GM18505 (cell line): ENCODE data around the gene KPNB1.
"Not testable (repeated sequence)": the region's sequence is repeated elsewhere in the genome, so short reads cannot be mapped to it uniquely, and the experiment has no call there.

ENCODE experiments used
- ATAC-seq: cut with Tn5 transposase; IDR thresholded peaks from one replicate; pipeline ENCODE4 v1.9.1; 2021; ENCODE audit not compliant: unreplicated experiment
- POLR2A ChIP-seq: IDR thresholded peaks from 4 replicates; pipeline ENCODE4 v1.6.1; 2011; ENCODE audit warnings: borderline replicate concordance; ENCODE audit not compliant: insufficient read depth, insufficient read length; ENCODE audit errors: extremely low read depth

The KPNB1 gene

DNA sequence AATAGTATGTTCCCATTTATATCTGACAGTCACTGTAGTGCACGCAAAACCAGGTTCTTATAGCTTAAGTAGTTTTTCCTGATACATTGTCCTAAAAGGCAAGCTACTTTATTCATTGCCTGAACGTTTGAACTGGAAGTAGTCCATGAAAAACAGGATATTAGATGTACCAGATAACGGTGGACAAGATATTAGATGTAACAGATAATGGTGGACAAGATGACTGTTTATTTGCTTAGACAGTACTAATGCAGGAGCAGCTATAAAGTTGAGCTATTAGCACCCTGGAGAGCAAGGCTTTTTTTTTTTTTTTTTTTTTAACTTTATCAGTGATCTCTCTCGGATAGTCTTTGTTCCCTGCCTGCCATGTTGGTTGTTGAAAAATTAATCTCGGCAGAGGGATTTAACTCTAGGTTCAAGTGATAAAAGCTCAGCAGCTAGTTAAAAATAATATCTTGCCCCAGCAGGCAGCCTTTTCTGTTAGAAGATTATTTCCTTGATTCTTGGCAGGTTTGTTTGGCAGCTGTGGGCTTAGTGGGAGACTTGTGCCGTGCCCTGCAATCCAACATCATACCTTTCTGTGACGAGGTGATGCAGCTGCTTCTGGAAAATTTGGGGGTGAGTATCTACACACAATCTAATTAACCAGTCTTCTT is 26.9 kb downstream of the KPNB1 start:
- TF ChIP-seq POLR2A, result no peak
- ATAC-seq, result no peak

DNA sequence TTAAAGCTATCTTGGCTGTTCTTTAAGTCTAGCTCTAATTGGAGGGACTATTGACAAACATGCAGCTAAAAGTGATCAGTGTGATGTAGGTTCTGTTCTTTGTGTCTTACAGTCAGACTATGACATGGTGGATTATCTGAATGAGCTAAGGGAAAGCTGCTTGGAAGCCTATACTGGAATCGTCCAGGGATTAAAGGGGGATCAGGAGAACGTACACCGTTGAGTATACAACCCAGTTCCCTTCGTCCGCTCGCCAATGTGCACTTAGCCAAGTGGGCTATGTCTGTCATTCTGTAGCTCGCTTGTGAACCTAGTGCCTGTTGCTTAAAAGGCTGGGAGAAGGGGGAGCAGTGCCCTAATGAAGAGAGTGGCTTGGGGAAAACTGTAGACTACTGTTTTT is 28.5 kb downstream of the KPNB1 start:
- no peak for TF ChIP-seq POLR2A
- ATAC-seq, result no peak

GRCh38 chr17:47682138-47682537 is 32.4 kb downstream of the KPNB1 start:
- TF ChIP-seq POLR2A, result no peak
- ATAC-seq, result no peak

DNA sequence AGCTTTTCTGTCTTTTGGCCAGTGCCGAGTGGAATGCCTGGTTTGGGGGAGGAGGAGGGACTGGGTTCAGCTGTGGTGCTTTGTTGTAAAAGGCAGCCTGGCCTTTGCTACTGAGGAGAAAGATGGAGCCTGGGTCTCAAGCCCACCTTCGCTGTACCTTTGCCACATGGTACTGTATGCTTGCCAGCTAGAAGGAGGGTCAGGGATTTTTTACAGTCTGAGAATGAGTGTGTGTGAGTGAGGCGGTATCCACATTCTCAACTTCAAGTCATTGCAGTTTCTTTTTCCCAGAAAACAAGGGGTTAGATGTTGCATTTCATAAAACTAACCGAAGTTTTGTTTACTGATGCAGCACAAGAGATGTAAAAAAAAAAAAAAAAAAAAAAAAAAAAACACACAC is 33.0 kb downstream of the KPNB1 start:
- ATAC-seq, result not testable (repeated sequence)

- ATAC-seq, result no peak
- no peak for TF ChIP-seq POLR2A
These were observed 34.3 kb downstream of the KPNB1 start for GRCh38 chr17:47684025-47684424.

DNA sequence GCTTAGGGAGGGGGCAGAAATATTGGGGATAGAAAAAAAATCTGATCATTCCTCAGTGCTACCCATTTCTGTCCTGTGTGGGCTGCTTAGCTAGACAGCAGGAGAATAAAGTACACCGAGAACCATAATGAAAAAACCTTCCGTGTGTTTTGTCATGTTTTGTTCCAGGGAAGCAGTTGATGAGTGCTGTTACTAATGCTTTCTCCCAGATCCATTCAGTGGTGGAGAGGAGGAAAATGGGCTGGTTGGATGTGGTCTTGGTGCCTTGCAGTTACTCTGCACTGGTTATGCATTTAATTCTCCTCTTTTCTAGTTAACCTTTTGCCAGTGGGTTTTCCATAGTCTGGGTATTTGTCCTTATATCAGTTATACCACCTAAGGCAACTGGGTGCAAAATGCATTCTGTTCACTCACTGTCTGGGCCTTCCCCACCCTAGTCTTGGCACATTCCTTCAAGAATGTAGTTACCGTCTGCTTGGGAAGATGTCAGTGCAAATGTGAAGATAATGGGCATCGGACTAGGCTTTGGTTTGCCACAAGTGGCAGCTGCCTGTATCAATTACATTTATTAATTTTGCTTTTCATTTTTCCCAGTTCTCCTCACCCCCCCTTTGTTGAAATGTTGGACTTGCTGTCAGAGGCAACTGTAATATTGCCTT is 34.9 kb downstream of the KPNB1 start:
- peak; percentile 16 for TF ChIP-seq POLR2A
- ATAC-seq, result no peak

DNA sequence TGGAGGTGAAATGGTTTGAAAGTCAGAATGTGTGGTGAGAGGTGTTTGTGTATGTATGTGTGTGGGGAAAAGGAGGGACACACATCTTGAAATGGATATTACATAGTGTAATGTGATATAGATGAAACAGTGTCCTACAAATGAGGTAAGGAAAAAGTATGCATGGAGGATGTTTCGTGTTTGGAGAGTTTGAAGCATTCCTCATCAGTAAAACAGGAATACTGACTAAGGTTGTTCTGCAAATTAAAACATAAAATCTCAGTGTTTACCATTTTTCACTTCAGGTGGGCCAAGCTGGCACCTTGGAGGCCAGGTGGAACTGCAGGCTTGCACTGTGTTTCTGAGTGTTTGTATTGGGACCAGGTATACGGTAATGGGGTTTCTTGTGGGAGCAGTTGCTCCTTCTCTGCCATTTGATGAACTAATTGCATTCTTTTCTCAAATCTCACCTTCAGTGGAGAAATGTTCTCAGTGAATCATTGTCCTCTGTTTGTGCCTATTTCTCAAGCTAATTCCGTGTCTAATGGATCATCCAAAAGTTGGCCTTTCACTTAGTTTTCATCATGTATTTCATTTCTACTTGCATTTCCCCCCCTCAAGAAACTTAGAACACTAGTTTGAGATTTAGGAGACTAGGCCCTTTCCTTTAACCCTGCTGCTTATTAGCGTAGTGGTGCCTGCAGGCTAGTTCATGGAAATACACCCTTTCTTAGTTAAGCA is 36.0 kb downstream of the KPNB1 start:
- no peak for TF ChIP-seq POLR2A
- ATAC-seq, result no peak

DNA sequence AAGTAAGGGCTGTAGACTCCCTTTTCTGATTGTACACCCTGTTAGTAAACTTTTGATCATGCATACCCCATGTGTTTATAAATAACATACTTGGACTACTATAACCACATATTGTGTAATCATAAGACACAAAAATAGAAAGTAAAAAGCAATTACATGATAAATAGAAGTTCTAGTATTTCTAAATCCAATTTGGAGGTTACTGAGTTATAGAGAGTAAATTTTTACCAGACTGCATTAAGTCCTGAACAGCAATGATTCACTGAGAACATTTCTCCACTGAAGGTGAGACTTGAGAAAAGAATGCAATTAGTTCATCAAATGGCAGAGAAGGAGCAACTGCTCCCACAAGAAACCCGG is 36.5 kb downstream of the KPNB1 start:
- TF ChIP-seq POLR2A, result no peak
- no peak for ATAC-seq

DNA sequence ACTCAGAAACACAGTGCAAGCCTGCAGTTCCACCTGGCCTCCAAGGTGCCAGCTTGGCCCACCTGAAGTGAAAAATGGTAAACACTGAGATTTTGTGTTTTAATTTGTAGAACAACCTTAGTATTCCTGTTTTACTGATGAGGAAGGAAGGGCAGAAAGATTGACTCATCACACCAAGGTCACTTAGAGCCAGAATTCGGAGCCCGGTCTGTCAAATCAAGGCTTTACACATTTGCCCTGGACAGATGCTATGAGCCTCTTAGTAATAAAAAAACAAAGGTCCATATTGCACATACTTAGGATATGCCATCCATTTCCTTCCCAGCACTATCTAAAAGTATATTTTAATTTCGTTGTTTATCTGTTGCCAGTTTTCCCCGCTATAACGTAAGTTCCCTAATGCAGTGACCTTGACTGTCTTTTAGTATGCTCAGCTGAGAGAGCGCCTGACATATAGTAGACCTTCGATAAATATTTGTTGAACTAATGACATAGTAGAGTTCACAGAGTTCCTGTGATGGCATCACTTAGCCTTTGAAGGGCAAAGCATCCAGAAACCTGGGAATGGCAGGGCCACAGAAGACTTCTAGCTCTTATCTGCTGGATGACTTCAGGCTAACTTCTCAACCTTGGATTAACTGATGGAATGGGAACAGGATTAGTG is 37.1 kb downstream of the KPNB1 start:
- TF ChIP-seq POLR2A, result no peak

DNA sequence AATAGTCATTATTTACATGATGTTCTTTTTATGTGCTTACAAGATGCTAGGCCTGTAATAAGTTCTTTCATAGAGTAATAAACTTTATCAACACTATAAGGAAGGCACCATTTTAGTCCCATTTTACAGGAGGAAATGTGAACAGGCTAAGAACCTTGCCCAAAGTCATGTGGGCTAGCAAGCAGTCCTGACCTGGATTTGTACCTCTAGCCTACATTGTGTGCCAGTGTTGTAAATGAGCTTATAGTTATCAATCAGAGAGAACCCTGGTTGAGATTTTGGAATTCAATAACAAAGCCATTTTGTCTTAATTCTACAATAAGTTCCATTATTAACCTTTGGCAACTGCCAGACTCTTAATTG is 37.6 kb downstream of the KPNB1 start:
- ATAC-seq, result no peak
- TF ChIP-seq POLR2A, result no peak

More for the DNA sequence above, 37.1 kb downstream of the KPNB1 start:
- ATAC-seq, result no peak

- no peak for ATAC-seq
- TF ChIP-seq POLR2A, result no peak
These were observed 38.0 kb downstream of the KPNB1 start for GRCh38 chr17:47687748-47688147.

DNA sequence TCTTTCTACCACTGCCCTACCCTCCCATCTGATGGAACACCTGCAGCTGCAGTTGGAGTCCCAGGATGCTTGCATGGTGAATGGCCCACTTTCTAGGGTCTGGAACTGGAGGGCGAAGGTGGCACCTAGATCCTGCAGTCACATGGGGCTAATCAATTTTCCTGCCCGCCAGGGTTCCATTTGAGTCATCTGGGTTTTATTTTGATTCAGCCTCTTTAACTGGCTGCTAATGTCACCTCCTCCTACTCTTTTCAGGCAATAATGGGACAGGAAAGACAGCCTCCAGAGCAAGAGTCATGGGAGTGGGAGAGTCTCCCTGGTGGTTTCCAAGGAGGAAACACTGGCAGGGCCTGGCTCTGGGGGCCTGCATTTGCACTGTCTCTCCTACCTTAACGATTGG is 40.4 kb downstream of the KPNB1 start:
- ATAC-seq, result no peak
- no peak for TF ChIP-seq POLR2A

DNA sequence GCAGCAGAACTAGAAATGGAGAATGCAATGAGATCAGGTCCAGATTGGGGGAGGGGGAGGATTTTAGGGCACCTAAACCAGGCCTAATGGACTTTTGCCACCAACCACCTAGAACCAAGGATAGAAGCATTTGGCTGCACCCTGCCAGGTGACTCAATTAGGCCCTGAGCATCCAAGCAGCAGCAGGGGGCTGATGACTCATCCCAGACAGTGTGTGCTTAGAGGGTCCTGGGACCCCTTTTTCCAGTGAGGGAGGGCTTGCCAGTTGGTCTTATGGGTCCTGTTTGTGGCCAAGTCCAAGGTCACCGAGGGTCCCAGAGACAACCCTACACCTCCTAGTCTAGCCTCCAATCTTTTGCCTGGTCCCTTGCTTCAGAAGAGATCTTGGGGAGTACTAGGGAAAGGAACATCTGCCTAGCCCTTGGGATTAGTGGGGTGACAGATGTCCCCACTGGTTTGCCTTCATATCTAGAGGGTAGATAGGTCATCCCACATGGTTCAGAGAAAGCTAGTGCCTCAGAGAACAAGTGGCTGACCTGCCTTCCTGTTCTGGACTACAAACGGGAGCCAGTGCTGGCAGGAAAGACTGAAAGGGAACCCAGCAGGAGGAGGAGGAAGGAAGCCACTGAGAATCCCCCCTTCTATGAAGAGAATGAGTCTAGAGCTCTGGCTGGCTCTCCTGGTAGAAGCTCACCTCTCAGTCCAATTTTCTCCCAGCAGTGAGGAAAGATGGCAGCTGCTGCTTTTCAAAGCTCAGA is 42.6 kb downstream of the KPNB1 start:
- ATAC-seq, result no peak
- TF ChIP-seq POLR2A, result no peak
